ENCODE results near the gene CELF1. TPM values are rescaled to one million over a fixed set of nuclear protein-coding genes. Genes with fewer than 3 reads are reported as not detected.

The CELF1 gene
- total RNA-seq, 3 donors from 2014 or later (not counting 1 experiment from before 2014, with no cell fraction given): 128 to 168 (median 162) TPM

GRCh38 chr11:47437218-47437745 lies 115.7 kb downstream of the CELF1 start:
- no peak for TF ChIP-seq CTCF (IDR thresholded peaks at IDR 0.05)
- Mint-ChIP-seq H3K4me3 (no peak overlapping the region), H3K27ac (no peak overlapping the region), H3K4me1 (no peaks in the 10 kb centered on the region), H3K9me3 (no peaks in the 10 kb centered on the region), H3K36me3 (no peaks in the 10 kb centered on the region), H3K27me3 (ENCODE audit: low read depth in 2 of 2) (peaks cover 0 to 3% of the 10 kb centered on the region in 2 donors)
- no peaks in the 10 kb centered on the region for H3K27me3 ChIP-seq (ENCODE audit: control insufficient read depth, insufficient read depth, low read length)
- H3K27ac ChIP-seq (ENCODE audit: low read length): no peak overlapping the region
- WGBS (ENCODE audit: insufficient coverage): 94% methylated on average over 11 of the region's 11 CpGs
- DNase-seq (no peak), ATAC-seq (no peak)
- no peaks in the 10 kb centered on the region for H3K36me3 ChIP-seq (ENCODE audit: control insufficient read depth, insufficient read depth, low read length)
- intact Hi-C loops (cut with micrococcal nuclease): no loop called here
- H3K4me3 ChIP-seq (ENCODE audit: low read length): no peak overlapping the region
- H3K4me1 ChIP-seq (ENCODE audit: control insufficient read depth, insufficient read depth, low read length): no peaks in the 10 kb centered on the region
- H3K9me3 ChIP-seq (ENCODE audit: control insufficient read depth, insufficient read depth, low read length): no peaks in the 10 kb centered on the region

GRCh38 chr11:47436726-47437125 lies 116.2 kb downstream of the CELF1 start:
- 98% methylated on average over 3 of the region's 3 CpGs for WGBS (ENCODE audit: insufficient coverage)
- H3K4me1 ChIP-seq (ENCODE audit: control insufficient read depth, insufficient read depth, low read length): no peaks in the 10 kb centered on the region
- no peak overlapping the region for H3K27ac ChIP-seq (ENCODE audit: low read length)
- H3K27me3 ChIP-seq (ENCODE audit: control insufficient read depth, insufficient read depth, low read length): no peaks in the 10 kb centered on the region
- H3K36me3 ChIP-seq (ENCODE audit: control insufficient read depth, insufficient read depth, low read length): no peaks in the 10 kb centered on the region
- no peak for TF ChIP-seq CTCF (IDR thresholded peaks at IDR 0.05)
- Mint-ChIP-seq H3K4me1 (no peaks in the 10 kb centered on the region), H3K27ac (no peak overlapping the region), H3K4me3 (no peak overlapping the region), H3K27me3 (ENCODE audit: low read depth in 2 of 2) (peaks cover 0 to 3% of the 10 kb centered on the region in 2 donors), H3K36me3 (no peaks in the 10 kb centered on the region), H3K9me3 (no peaks in the 10 kb centered on the region)
- intact Hi-C loops (cut with micrococcal nuclease): no loop called here
- H3K4me3 ChIP-seq (ENCODE audit: low read length): no peak overlapping the region
- ATAC-seq (no peak), DNase-seq (no peak)
- no peaks in the 10 kb centered on the region for H3K9me3 ChIP-seq (ENCODE audit: control insufficient read depth, insufficient read depth, low read length)

GRCh38 chr11:47435687-47436086 lies 117.2 kb downstream of the CELF1 start:
- 94% methylated on average over 3 of the region's 3 CpGs for WGBS (ENCODE audit: insufficient coverage)
- no peak overlapping the region for H3K4me3 ChIP-seq (ENCODE audit: low read length)

More at GRCh38 chr11:47435687-47436086, 117.2 kb downstream of the CELF1 start:
- no peak for DNase-seq
- Histone ChIP-seq H3K27ac (ENCODE audit: low read length) (no peak overlapping the region), H3K36me3 (ENCODE audit: control insufficient read depth, insufficient read depth, low read length) (no peaks in the 10 kb centered on the region), H3K27me3 (ENCODE audit: control insufficient read depth, insufficient read depth, low read length) (no peaks in the 10 kb centered on the region), H3K9me3 (ENCODE audit: control insufficient read depth, insufficient read depth, low read length) (no peaks in the 10 kb centered on the region), H3K4me1 (ENCODE audit: control insufficient read depth, insufficient read depth, low read length) (no peaks in the 10 kb centered on the region)
- Mint-ChIP-seq H3K27me3 (ENCODE audit: low read depth in 2 of 2) (peaks cover 0 to 3% of the 10 kb centered on the region in 2 donors), H3K9me3 (no peaks in the 10 kb centered on the region), H3K4me1 (no peaks in the 10 kb centered on the region), H3K4me3 (no peak overlapping the region), H3K27ac (no peak overlapping the region), H3K36me3 (no peaks in the 10 kb centered on the region)
- ATAC-seq: no peak
- no peak for TF ChIP-seq CTCF (IDR thresholded peaks at IDR 0.05)
- intact Hi-C loops (cut with micrococcal nuclease): no loop called here
